H1 (cell line): ENCODE results near the gene LIF. TPM values are rescaled to one million over a fixed set of nuclear protein-coding genes. Genes with fewer than 3 reads are reported as not detected.

Experiments used
- CTCF ChIA-PET: fragments of 300-600 bp; sonication (Branson Sonifier 250); formaldehyde crosslinking; loops from one replicate; lab custom pipeline; 2021; ENCODE audit not compliant: partially characterized antibody; lab: Charles Lee
- POLR2A ChIA-PET: fragments of 300-600 bp; sonication (Branson Sonifier 250); formaldehyde crosslinking; loops from one replicate; lab custom pipeline; 2021; ENCODE audit warnings: inconsistent platforms; ENCODE audit not compliant: partially characterized antibody; lab: Charles Lee
- DNase-seq, 2 experiments: peaks; one replicate each; pipeline versions ENCODE4 v3.0.0 to v3.0.0-alpha.2; 2010 to 2022; ENCODE audit warnings: low spot score in 2 of 2, low read depth in 1 of 2, mixed read lengths in 1 of 2
- FAIRE-seq: peaks from 2 replicates; lab custom pipeline; 2011; peaks lifted over from hg19 to GRCh38; lab: Jason Lieb, UNC
- H2AFZ ChIP-seq: 2 replicates; pipeline ENCODE4 v1.8.1; 2012; ENCODE audit warnings: low read length, inconsistent platforms
- H2AK5ac ChIP-seq: 2 replicates; pipeline ENCODE4 v1.6.1; 2013; ENCODE audit warnings: low read depth, low read length
- H2BK120ac ChIP-seq: replicated peaks from 2 replicates; pipeline ENCODE3; 2013; ENCODE audit warnings: low read depth, low read length, inconsistent platforms
- H2BK12ac ChIP-seq: 2 replicates; pipeline ENCODE4 v1.6.1; 2013; ENCODE audit warnings: low read depth, low read length
- H2BK15ac ChIP-seq: 2 replicates; pipeline ENCODE4 v1.6.1; 2013; ENCODE audit warnings: low read length
- H2BK20ac ChIP-seq: 2 replicates; pipeline ENCODE4 v1.6.1; 2013; ENCODE audit warnings: low read length
- H2BK5ac ChIP-seq: 2 replicates; pipeline ENCODE4 v1.6.1; 2013; ENCODE audit warnings: low read depth, low read length
- H3K14ac ChIP-seq: 2 replicates; pipeline ENCODE4 v1.6.1; 2013; ENCODE audit warnings: inconsistent platforms; ENCODE audit not compliant: insufficient read length
- H3K18ac ChIP-seq: 2 replicates; pipeline ENCODE4 v1.6.1; 2013; ENCODE audit warnings: low read length; ENCODE audit errors: extremely low read depth
- H3K23ac ChIP-seq: 2 replicates; pipeline ENCODE4 v1.6.1; 2013; ENCODE audit warnings: inconsistent platforms; ENCODE audit not compliant: insufficient read length
- H3K23me2 ChIP-seq: 2 replicates; pipeline ENCODE4 v1.6.1; 2013; ENCODE audit warnings: low read depth, low read length
- H3K27ac ChIP-seq: 2 replicates; pipeline ENCODE4 v1.6.1; 2011; ENCODE audit warnings: low read depth, low read length, inconsistent platforms
- H3K27me3 ChIP-seq, 4 experiments: replicated peaks in 1 of 4; 1 replicate in 1 of 4; 2 replicates in 3 of 4; pipeline versions ENCODE4 v1.6.1 to v1.8.1; 2011 to 2013; ENCODE audit warnings: low read length in 3 of 4, mild to moderate bottlenecking in 3 of 4, inconsistent platforms in 2 of 4, mixed read lengths in 2 of 4, moderate library complexity in 1 of 4; ENCODE audit not compliant: control insufficient read depth in 3 of 4, insufficient read depth in 3 of 4; ENCODE audit errors: extremely low read depth in 1 of 4
- H3K36me3 ChIP-seq, 4 experiments: 2 replicates each; pipeline versions ENCODE4 v1.6.1 to v1.8.1; 2011 to 2013; ENCODE audit warnings: mild to moderate bottlenecking in 4 of 4, low read length in 3 of 4, moderate library complexity in 2 of 4, control low read depth in 1 of 4, inconsistent platforms in 1 of 4; ENCODE audit not compliant: insufficient read depth in 4 of 4, control insufficient read depth in 2 of 4
- H3K4ac ChIP-seq: replicated peaks from 2 replicates; pipeline ENCODE3; 2013; ENCODE audit warnings: low read length, low read depth, mixed read lengths, inconsistent platforms; ENCODE audit not compliant: insufficient read length
- H3K4me1 ChIP-seq, 4 experiments: replicated peaks in 1 of 4; 1 replicate in 1 of 4; 2 replicates in 3 of 4; pipeline versions ENCODE4 v1.6.1 to v1.8.1; 2011 to 2013; ENCODE audit warnings: low read length in 3 of 4, inconsistent platforms in 2 of 4, mixed read lengths in 1 of 4; ENCODE audit not compliant: insufficient read depth in 4 of 4, control insufficient read depth in 3 of 4
- H3K4me2 ChIP-seq, 2 experiments: 2 replicates each; pipeline versions ENCODE4 v1.6.1 to v1.8.1; 2011 to 2013; ENCODE audit warnings: low read depth in 2 of 2, low read length in 2 of 2, control low read depth in 1 of 2, inconsistent platforms in 1 of 2, mild to moderate bottlenecking in 1 of 2; ENCODE audit not compliant: insufficient read depth in 1 of 2
- H3K4me3 ChIP-seq, 4 experiments: fragments of 200-600, 300-600 bp in 1 of 4; sonication (generic), shearing (Covaris generic), sonication (Bioruptor Twin) in 1 of 4; 2 replicates each; pipeline versions ENCODE4 v1.5.1 to v1.8.1; 2011 to 2016; ENCODE audit warnings: low read length in 4 of 4, low read depth in 3 of 4, control low read depth in 2 of 4, inconsistent platforms in 2 of 4, mild to moderate bottlenecking in 2 of 4, mixed read lengths in 1 of 4, moderate library complexity in 1 of 4; ENCODE audit not compliant: insufficient read depth in 2 of 4; ENCODE audit errors: extremely low read depth in 1 of 4
- H3K56ac ChIP-seq: replicated peaks from 2 replicates; pipeline ENCODE3; 2013; ENCODE audit warnings: low read depth, mild to moderate bottlenecking, mixed read lengths, low read length, inconsistent platforms; ENCODE audit not compliant: insufficient read length
- H3K79me1 ChIP-seq: 2 replicates; pipeline ENCODE4 v1.6.1; 2013; ENCODE audit warnings: low read depth, low read length, control low read depth
- H3K79me2 ChIP-seq, 2 experiments: 2 replicates each; pipeline versions ENCODE4 v1.6.1 to v1.8.1; 2012 to 2013; ENCODE audit warnings: low read length in 2 of 2, mild to moderate bottlenecking in 2 of 2, inconsistent platforms in 1 of 2; ENCODE audit not compliant: insufficient read depth in 2 of 2, control insufficient read depth in 1 of 2
- H3K9ac ChIP-seq, 4 experiments: replicated peaks in 1 of 4; 1 replicate in 1 of 4; 2 replicates in 3 of 4; pipeline versions ENCODE4 v1.6.1 to v1.8.1; 2011 to 2013; ENCODE audit warnings: low read depth in 3 of 4, low read length in 3 of 4, control low read depth in 2 of 4, mild to moderate bottlenecking in 2 of 4, moderate library complexity in 2 of 4, inconsistent platforms in 1 of 4; ENCODE audit errors: extremely low read depth in 1 of 4
- H3K9me3 ChIP-seq, 2 experiments: 2 replicates each; pipeline versions ENCODE4 v1.6.1 to v1.8.1; 2012 to 2013; ENCODE audit warnings: mild to moderate bottlenecking in 2 of 2, moderate library complexity in 2 of 2, control low read depth in 1 of 2, inconsistent platforms in 1 of 2, low read depth in 1 of 2, low read length in 1 of 2, mixed read lengths in 1 of 2; ENCODE audit not compliant: insufficient read depth in 2 of 2
- H4K20me1 ChIP-seq, 2 experiments: replicated peaks in 1 of 2; 2 replicates each; pipeline versions ENCODE3 to v1.8.1; 2011 to 2013; ENCODE audit warnings: inconsistent platforms in 2 of 2, low read length in 2 of 2, mild to moderate bottlenecking in 1 of 2; ENCODE audit not compliant: insufficient read depth in 2 of 2, control insufficient read depth in 1 of 2
- H4K5ac ChIP-seq: 2 replicates; pipeline ENCODE4 v1.6.1; 2013; ENCODE audit warnings: low read length, low read depth, mixed read lengths, inconsistent platforms; ENCODE audit not compliant: insufficient read length
- H4K8ac ChIP-seq: 2 replicates; pipeline ENCODE4 v1.8.0; 2013; ENCODE audit warnings: mild to moderate bottlenecking, moderate library complexity, low read length, inconsistent platforms; ENCODE audit not compliant: insufficient read depth; ENCODE audit errors: extremely low read depth
- H4K91ac ChIP-seq: replicated peaks from 2 replicates; pipeline ENCODE3; 2013; ENCODE audit warnings: low read length, mixed read lengths, inconsistent platforms; ENCODE audit not compliant: insufficient read length
- CREB1 ChIP-seq: IDR thresholded peaks from 2 replicates; pipeline ENCODE4 v1.6.1; 2012; ENCODE audit warnings: inconsistent platforms
- EP300 ChIP-seq, 2 experiments: IDR thresholded peaks; 1 replicate in 1 of 2; 2 replicates in 1 of 2; pipeline ENCODE4 v1.6.1; 2011 to 2012; ENCODE audit warnings: low read depth in 2 of 2, low read length in 2 of 2, mild to moderate bottlenecking in 2 of 2, borderline replicate concordance in 1 of 2, inconsistent platforms in 1 of 2, moderate library complexity in 1 of 2
- HDAC6 ChIP-seq: IDR thresholded peaks from one replicate; pipeline ENCODE4 v1.7.1; 2012; ENCODE audit warnings: low read depth, mild to moderate bottlenecking, inconsistent platforms, low read length, moderate library complexity
- KDM5A ChIP-seq: fragments of 200-600 bp; IDR thresholded peaks from 2 replicates; pipeline ENCODE4 v1.7.1; 2012; ENCODE audit warnings: mild to moderate bottlenecking, low read length, inconsistent platforms, mixed read lengths
- RBBP5 ChIP-seq: IDR thresholded peaks from 2 replicates; pipeline ENCODE4 v1.7.1; 2012; ENCODE audit warnings: low read depth, mild to moderate bottlenecking, inconsistent platforms, low read length, moderate library complexity, borderline replicate concordance
- SIN3A ChIP-seq, 2 experiments: IDR thresholded peaks in 1 of 2; conservative IDR thresholded peaks in 1 of 2; 2 replicates each; pipeline ENCODE4 v1.6.1; 2011 to 2012; ENCODE audit warnings: low read length in 2 of 2, improper control_type of control experiment in 1 of 2, low read depth in 1 of 2, mild to moderate bottlenecking in 1 of 2
- SIX5 ChIP-seq: IDR thresholded peaks from 2 replicates; pipeline ENCODE4 v1.6.1; 2011; ENCODE audit warnings: mild to moderate bottlenecking, low read depth, low read length
- WGBS, 2 experiments: shearing (Covaris generic) in 1 of 2; methylation state at CpG; one replicate each; pipeline versions ENCODE4 v1.1.6 to v1.1.7; 2013 to 2015; ENCODE audit warnings: low lambda C conversion rate in 2 of 2, mixed read lengths in 2 of 2, inconsistent platforms in 1 of 2, low coverage in 1 of 2, missing lambda C conversion rate in 1 of 2; ENCODE audit not compliant: insufficient replicate concordance in 2 of 2, insufficient coverage in 1 of 2, insufficient read length in 1 of 2; ENCODE audit errors: extremely low coverage in 1 of 2, missing lambda C conversion rate in 1 of 2; 5-methylcytosine and 5-hydroxymethylcytosine counted together
- polyA plus RNA-seq, 7 experiments: library from polyadenylated mRNA; depleted of rRNA in 3 of 7; stranded (reverse) in 5 of 7; unstranded in 2 of 7; fragments of >200 nt in 5 of 7; fragments of 200-250 nt in 2 of 7; gene quantifications; 1 replicate in 5 of 7; 2 replicates in 1 of 7; 4 replicates in 1 of 7; pipeline versions ENCODE4 v1.2.1 to v1.2.3, GENCODE V29; 2011 to 2013; ENCODE audit warnings: missing spikeins in 2 of 7, mixed read lengths in 2 of 7
- total RNA-seq: library from RNA; stranded (reverse); fragmentation: NEBNext Ultra II Directional; extraction: Animal tissue kit (Norgen Biotek cat#: 25700); gene quantifications from 2 replicates; pipeline ENCODE4 v1.2.1, GENCODE V29; 2021
- TF ChIP-seq, protein P1 (sequence below), 3 experiments: IDR thresholded peaks; 1 replicate in 2 of 3; 2 replicates in 1 of 3; pipeline versions ENCODE4 v1.5.1 to v1.6.1; 2011; ENCODE audit warnings: low read length in 3 of 3, mild to moderate bottlenecking in 3 of 3, inconsistent platforms in 2 of 3, low read depth in 1 of 3, moderate library complexity in 1 of 3; ENCODE audit not compliant: insufficient read depth in 1 of 3; ENCODE audit errors: control extremely low read depth in 1 of 3

Gene LIF
- total and polyA plus RNA-seq, 2 of the 8 experiments (the other 6 are each of a cell fraction or from before 2014, with no cell fraction given), result 3.3 to 3.5 TPM

DNA sequence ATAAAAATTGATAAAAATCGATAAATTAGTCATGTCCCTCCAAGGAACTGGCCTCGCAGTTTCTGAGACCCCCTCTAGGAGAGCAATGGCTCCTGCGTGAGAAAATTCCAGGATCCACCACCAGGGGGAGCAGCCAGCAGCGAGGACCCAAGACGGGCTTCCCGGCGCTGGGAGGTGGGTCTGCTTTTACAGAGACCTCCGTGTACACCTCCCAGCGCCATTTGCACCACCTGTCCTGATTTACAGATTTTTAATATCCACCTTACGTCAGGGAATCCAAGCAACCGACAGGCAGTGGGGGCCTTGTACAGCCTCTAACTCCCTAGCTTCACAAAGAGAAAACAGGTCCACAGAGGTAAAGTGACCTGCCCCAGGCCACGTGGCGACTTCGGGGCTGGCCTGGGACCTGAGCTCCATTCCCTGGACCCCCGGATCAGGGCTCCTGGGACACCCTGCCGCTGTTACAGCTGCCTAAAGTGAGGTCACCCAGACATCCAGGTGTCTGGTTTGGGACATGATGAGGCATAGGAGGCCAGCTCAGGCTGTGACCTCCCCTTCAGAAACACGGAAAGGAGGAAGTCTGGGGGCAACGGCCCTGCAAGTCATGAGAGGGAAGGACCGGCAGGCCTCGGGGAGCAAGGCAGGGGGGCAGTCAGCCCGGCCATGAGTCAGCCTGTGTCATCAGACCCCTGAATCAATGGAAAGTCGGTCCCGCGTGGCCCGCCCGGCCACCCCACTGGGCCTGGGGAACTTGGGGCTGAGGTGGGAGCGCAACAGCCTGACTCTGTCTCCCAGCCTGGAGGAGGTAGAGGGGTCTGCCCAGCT lies 16.6 kb upstream of the LIF start:
- 50% methylated on average over 27 of the region's 27 CpGs; no CpG with 5 or more reads in 1 of the 2 experiments for WGBS, 2 experiments
- Histone ChIP-seq H3K9ac (no peak overlapping the region), H3K4me3 (no peak overlapping the region), H4K5ac (no peak overlapping the region), H3K56ac (no peak overlapping the region), H3K14ac (no peak overlapping the region), H3K79me2 (no peaks in the 10 kb centered on the region), H2BK5ac (no peak overlapping the region), H3K4me1 (peaks cover 0 to 4% (median 2%) of the 10 kb centered on the region in 4 experiments; a peak in 6 of 7 replicates), H4K8ac (peak overlapping the region; percentile 86; the same call in 1 of the 2 replicates), H3K9me3 (no peaks in the 10 kb centered on the region), H3K4ac (no peak overlapping the region), H2AK5ac (no peak overlapping the region), H3K79me1 (no peaks in the 10 kb centered on the region), H2BK12ac (peak overlapping the region; percentile 50; the same call in 1 of the 2 replicates), H2BK20ac (no peak overlapping the region), H2AFZ (peak overlapping the region; percentile 54; the same call in 1 of the 2 replicates), H3K23ac (no peak overlapping the region), H2BK120ac (no peak overlapping the region), H3K27ac (no peak overlapping the region), H3K4me2 (no peak overlapping the region), H4K91ac (no peak overlapping the region), H3K27me3 (no peaks in the 10 kb centered on the region; a peak in 2 of 7 replicates), H2BK15ac (peak overlapping the region; percentile 25; the same call in 1 of the 2 replicates), H3K23me2 (no peaks in the 10 kb centered on the region), H4K20me1 (no peaks in the 10 kb centered on the region), H3K18ac (peak overlapping the region; percentile 64), H3K36me3 (no peaks in the 10 kb centered on the region)
- ChIA-PET CTCF (interaction anchor here (0.7 to 2.4 kb wide), 32 partner anchors 11 to 238 kb away, joined by 3 to 14 read pairs (median 4); partner anchors contain the start of gene RNF215), POLR2A (interaction anchor here (1.1 to 1.4 kb wide), 3 partner anchors 15 to 94 kb away, joined by 3 to 5 read pairs (median 3); partner anchors contain the start of genes CCDC157 and SF3A1)
- FAIRE-seq, result no peak
- DNase-seq, result peak; percentile 66 to 98
- TF ChIP-seq HDAC6 (no peak), CREB1 (no peak), RBBP5 (no peak), EP300 (IDR thresholded peaks at IDR 0.05; ENCODE audit: borderline replicate concordance in 1 of 2, low read depth in 2 of 2, low read length in 2 of 2) (no peak), SIX5 (no peak), SIN3A (conservative IDR thresholded peaks at IDR 0.05 in 1 of 2, IDR thresholded peaks at IDR 0.05 in 1 of 2; ENCODE audit: low read depth in 1 of 2, low read length in 2 of 2) (no peak; a peak in 1 of 4 replicates), KDM5A (no peak)
- TF ChIP-seq, protein P1, sequence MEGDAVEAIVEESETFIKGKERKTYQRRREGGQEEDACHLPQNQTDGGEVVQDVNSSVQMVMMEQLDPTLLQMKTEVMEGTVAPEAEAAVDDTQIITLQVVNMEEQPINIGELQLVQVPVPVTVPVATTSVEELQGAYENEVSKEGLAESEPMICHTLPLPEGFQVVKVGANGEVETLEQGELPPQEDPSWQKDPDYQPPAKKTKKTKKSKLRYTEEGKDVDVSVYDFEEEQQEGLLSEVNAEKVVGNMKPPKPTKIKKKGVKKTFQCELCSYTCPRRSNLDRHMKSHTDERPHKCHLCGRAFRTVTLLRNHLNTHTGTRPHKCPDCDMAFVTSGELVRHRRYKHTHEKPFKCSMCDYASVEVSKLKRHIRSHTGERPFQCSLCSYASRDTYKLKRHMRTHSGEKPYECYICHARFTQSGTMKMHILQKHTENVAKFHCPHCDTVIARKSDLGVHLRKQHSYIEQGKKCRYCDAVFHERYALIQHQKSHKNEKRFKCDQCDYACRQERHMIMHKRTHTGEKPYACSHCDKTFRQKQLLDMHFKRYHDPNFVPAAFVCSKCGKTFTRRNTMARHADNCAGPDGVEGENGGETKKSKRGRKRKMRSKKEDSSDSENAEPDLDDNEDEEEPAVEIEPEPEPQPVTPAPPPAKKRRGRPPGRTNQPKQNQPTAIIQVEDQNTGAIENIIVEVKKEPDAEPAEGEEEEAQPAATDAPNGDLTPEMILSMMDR (IDR thresholded peaks at IDR 0.05; ENCODE audit: control extremely low read depth in 1 of 3, insufficient read depth in 1 of 3, low read depth in 1 of 3, low read length in 3 of 3), result peak; percentile 85 to 99 (median 90)
